ENCODE data around the gene DYRK1B. TPM values are rescaled to one million over a fixed set of nuclear protein-coding genes. Genes with fewer than 3 reads are reported as not detected.

Gene DYRK1B
- polyA plus RNA-seq, 2 of the 4 experiments (the other 2 are of a cell fraction), result 13.8 to 18.6 TPM

DNA sequence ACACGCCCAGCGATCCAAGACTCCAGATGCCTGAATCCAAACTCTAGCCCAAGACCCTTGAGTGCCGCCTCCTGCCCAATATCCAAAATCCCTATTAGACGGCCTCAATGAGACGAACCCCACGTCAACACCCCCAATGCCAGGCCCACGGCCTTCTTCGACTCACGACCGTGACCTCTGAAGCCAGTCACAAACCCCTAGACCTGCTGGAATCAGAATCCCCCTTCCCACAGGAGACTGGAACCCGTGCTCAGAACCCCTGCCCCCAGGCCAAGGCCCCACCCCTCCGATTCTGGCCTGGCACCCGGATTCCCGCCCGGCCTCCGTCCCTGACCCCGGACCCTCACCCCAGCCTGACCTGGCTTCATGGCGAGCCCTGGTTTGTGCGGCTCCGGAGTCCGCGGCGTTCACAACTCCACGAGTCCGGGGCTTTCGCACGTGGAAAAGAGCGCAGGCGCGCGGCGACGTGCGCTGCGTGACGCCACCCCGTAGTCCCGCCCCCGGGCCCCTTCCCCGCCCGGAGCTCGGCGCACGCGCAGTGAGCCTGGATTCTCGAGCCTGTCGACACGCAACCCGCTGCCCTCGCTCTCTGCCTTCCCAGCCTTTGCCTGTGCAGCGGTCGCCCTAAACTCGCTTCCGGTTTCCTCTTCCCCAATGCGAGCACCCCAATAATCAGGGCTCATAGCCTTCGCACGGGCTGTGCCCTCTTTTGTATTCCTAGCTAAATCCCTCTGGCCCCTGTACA is 12.1 kb upstream of the DYRK1B start, which contains the start of gene FBL:
Gene FBL (minus strand): TSS at position 447 of the 745 bp plus-strand sequence. CDS start 79 bp downstream, at position 368.
- Histone ChIP-seq H3K4me2 (peak within 1 kb of the TSS; percentile 87), H3K9me3 (no peaks in the 10 kb centered on the region), H3K4me3 (peak within 1 kb of the TSS; percentile 86), H3K27ac (peak within 1 kb of the TSS; percentile 87 to 90), H3K4me1 (peaks cover 43% of the 10 kb centered on the region)
- peak; percentile 92 to 98; a peak in 4 of 5 replicates for TF ChIP-seq JUN (IDR thresholded peaks at IDR 0.05)
- TF ChIP-seq PHF8 (IDR thresholded peaks at IDR 0.05; ENCODE audit: borderline replicate concordance, low read depth), result peak; percentile 97
- no peak for TF ChIP-seq EHF (CRISPR knock-in tag; IDR thresholded peaks at IDR 0.05)
- TF ChIP-seq, protein P1, sequence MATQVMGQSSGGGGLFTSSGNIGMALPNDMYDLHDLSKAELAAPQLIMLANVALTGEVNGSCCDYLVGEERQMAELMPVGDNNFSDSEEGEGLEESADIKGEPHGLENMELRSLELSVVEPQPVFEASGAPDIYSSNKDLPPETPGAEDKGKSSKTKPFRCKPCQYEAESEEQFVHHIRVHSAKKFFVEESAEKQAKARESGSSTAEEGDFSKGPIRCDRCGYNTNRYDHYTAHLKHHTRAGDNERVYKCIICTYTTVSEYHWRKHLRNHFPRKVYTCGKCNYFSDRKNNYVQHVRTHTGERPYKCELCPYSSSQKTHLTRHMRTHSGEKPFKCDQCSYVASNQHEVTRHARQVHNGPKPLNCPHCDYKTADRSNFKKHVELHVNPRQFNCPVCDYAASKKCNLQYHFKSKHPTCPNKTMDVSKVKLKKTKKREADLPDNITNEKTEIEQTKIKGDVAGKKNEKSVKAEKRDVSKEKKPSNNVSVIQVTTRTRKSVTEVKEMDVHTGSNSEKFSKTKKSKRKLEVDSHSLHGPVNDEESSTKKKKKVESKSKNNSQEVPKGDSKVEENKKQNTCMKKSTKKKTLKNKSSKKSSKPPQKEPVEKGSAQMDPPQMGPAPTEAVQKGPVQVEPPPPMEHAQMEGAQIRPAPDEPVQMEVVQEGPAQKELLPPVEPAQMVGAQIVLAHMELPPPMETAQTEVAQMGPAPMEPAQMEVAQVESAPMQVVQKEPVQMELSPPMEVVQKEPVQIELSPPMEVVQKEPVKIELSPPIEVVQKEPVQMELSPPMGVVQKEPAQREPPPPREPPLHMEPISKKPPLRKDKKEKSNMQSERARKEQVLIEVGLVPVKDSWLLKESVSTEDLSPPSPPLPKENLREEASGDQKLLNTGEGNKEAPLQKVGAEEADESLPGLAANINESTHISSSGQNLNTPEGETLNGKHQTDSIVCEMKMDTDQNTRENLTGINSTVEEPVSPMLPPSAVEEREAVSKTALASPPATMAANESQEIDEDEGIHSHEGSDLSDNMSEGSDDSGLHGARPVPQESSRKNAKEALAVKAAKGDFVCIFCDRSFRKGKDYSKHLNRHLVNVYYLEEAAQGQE (IDR thresholded peaks at IDR 0.05), result no peak
- peak; percentile 97 for TF ChIP-seq BCL3 (IDR thresholded peaks at IDR 0.05)
- TF ChIP-seq RARB (CRISPR knock-in tag; IDR thresholded peaks at IDR 0.05), result peak; percentile 31; the same call in 1 of the 2 replicates
- TF ChIP-seq E2F6 (IDR thresholded peaks at IDR 0.05; ENCODE audit: borderline replicate concordance, low read depth), result peak; percentile 93
- no peak; the same call in 1 of the 2 replicates for TF ChIP-seq MAZ (IDR thresholded peaks at IDR 0.05; ENCODE audit: borderline replicate concordance, low read depth, low read length)
- TF ChIP-seq, protein P2, sequence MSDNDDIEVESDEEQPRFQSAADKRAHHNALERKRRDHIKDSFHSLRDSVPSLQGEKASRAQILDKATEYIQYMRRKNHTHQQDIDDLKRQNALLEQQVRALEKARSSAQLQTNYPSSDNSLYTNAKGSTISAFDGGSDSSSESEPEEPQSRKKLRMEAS (IDR thresholded peaks at IDR 0.05), result peak; percentile 99
- peak; percentile 14; the same call in 1 of the 3 replicates for TF ChIP-seq SMC3 (IDR thresholded peaks at IDR 0.05)
- no peak for TF ChIP-seq HDAC2 (IDR thresholded peaks at IDR 0.05)
- TF ChIP-seq NFE2L2 (conservative IDR thresholded peaks at IDR 0.05; ENCODE audit: low read length), result 0 out of 2 replicates have a peak, but pooled peaks have one; percentile 20
- TF ChIP-seq MYC (IDR thresholded peaks at IDR 0.05; ENCODE audit: borderline replicate concordance, low read length), result peak; percentile 99
- no peak; the same call in 1 of the 2 replicates for TF ChIP-seq ESRRA (IDR thresholded peaks at IDR 0.05; ENCODE audit: borderline replicate concordance, low read length)
- no peak for TF ChIP-seq KDM5A (IDR thresholded peaks at IDR 0.05)
- no peak for TF ChIP-seq HES2 (IDR thresholded peaks at IDR 0.05)
- TF ChIP-seq, protein P3, sequence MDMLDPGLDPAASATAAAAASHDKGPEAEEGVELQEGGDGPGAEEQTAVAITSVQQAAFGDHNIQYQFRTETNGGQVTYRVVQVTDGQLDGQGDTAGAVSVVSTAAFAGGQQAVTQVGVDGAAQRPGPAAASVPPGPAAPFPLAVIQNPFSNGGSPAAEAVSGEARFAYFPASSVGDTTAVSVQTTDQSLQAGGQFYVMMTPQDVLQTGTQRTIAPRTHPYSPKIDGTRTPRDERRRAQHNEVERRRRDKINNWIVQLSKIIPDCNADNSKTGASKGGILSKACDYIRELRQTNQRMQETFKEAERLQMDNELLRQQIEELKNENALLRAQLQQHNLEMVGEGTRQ (IDR thresholded peaks at IDR 0.05), result peak; percentile 27; the same call in 1 of the 2 replicates
- no peak for TF ChIP-seq HOXA7 (CRISPR knock-in tag; IDR thresholded peaks at IDR 0.05)
- peak; percentile 99 for TF ChIP-seq POLR2A (IDR thresholded peaks at IDR 0.05; ENCODE audit: low read length)
- TF ChIP-seq GATA3 (IDR thresholded peaks at IDR 0.05; ENCODE audit: borderline replicate concordance), result peak; percentile 52; the same call in 1 of the 2 replicates
- TF ChIP-seq MAFK (IDR thresholded peaks at IDR 0.05; ENCODE audit: partially characterized antibody), result no peak
- no peak for TF ChIP-seq CBX8 (IDR thresholded peaks at IDR 0.05)
- DNase-seq (ENCODE audit: low read depth in 1 of 2, low spot score in 1 of 2), result peak; percentile 96 to 100
- FAIRE-seq, result peak; percentile 93
- CTCF ChIA-PET, result interaction anchor here (0.6 to 11.1 kb wide), 30 partner anchors 8 to 373 kb away, joined by 3 to 137 read pairs (median 16); partner anchors contain the start of genes DYRK1B and PSMC4
- ATAC-seq, result peak; percentile 79 to 91
- under 1% methylated on average over 38 of the region's 57 CpGs for WGBS (ENCODE audit: missing lambda C conversion rate)
- POLR2A ChIA-PET, result interaction anchor here (0.6 to 6.4 kb wide), 20 partner anchors 9 to 410 kb away, joined by 3 to 97 read pairs (median 4); partner anchors contain the start of genes DYRK1B, MAP3K10, PSMC4 and RPS16
